CD4-positive, alpha-beta T cell (primary cell): ENCODE data around the gene RBMS3. TPM values are rescaled to one million over a fixed set of nuclear protein-coding genes. Genes with fewer than 3 reads are reported as not detected.

Source experiments
- ATAC-seq: fragments of 200-7000 bp; cut with Tn5 transposase; one replicate; pipeline ENCODE4 v1.10.0; 2022; ENCODE audit warnings: mild to moderate bottlenecking; ENCODE audit not compliant: poor library complexity
- CTCF ChIA-PET: fragments of 350-600 bp; sonication (Branson Sonifier 250); formaldehyde crosslinking; loops from one replicate; lab custom pipeline; 2021; ENCODE audit warnings: antibody characterized with exemption, inconsistent platforms; lab: Charles Lee
- POLR2A ChIA-PET: fragments of 350-600 bp; sonication (Branson Sonifier 250); formaldehyde crosslinking; loops from one replicate; lab custom pipeline; 2021; ENCODE audit warnings: antibody characterized with exemption, inconsistent platforms; lab: Charles Lee
- DNase-seq, 14 experiments: peaks; one replicate each; pipeline ENCODE4 v3.0.0-alpha.2; 2013 to 2020; ENCODE audit warnings: mixed read lengths in 2 of 14
- H3K27ac ChIP-seq, 2 donors: one replicate each; pipeline versions ENCODE4 v1.5.1 to v1.7.0; 2013; ENCODE audit warnings: low read length in 2 of 2, low read depth in 1 of 2, mild to moderate bottlenecking in 1 of 2
- H3K27me3 ChIP-seq, 2 experiments: 1 replicate in 1 of 2; 2 replicates in 1 of 2; pipeline versions ENCODE4 v1.6.1 to v1.7.0; 2013; ENCODE audit warnings: low read length in 2 of 2, control low read depth in 1 of 2, mild to moderate bottlenecking in 1 of 2, moderate library complexity in 1 of 2; ENCODE audit not compliant: insufficient read depth in 2 of 2, control insufficient read depth in 1 of 2
- H3K36me3 ChIP-seq: one replicate; pipeline ENCODE4 v1.6.1; 2013; ENCODE audit warnings: low read length, control low read depth; ENCODE audit not compliant: insufficient read depth
- H3K4me1 ChIP-seq: one replicate; pipeline ENCODE4 v1.6.1; 2013; ENCODE audit warnings: low read length, control low read depth; ENCODE audit not compliant: insufficient read depth
- H3K4me3 ChIP-seq: one replicate; pipeline ENCODE4 v1.5.1; 2013; ENCODE audit warnings: mild to moderate bottlenecking, low read length, moderate library complexity
- H3K9me3 ChIP-seq, 2 experiments: 1 replicate in 1 of 2; 2 replicates in 1 of 2; pipeline versions ENCODE4 v1.6.1 to v1.7.0; 2013; ENCODE audit warnings: low read length in 2 of 2, mild to moderate bottlenecking in 2 of 2, control low read depth in 1 of 2, moderate library complexity in 1 of 2; ENCODE audit not compliant: control insufficient read depth in 1 of 2, insufficient read depth in 1 of 2
- H3K27ac Mint-ChIP-seq: one replicate; pipeline ENCODE4 v1.8.0; 2020; ENCODE audit warnings: mixed read lengths
- H3K27me3 Mint-ChIP-seq: one replicate; pipeline ENCODE4 v1.8.0; 2021; ENCODE audit warnings: mixed read lengths
- H3K36me3 Mint-ChIP-seq: one replicate; pipeline ENCODE4 v1.8.0; 2021; ENCODE audit warnings: low read depth, mixed read lengths
- H3K4me1 Mint-ChIP-seq: one replicate; pipeline ENCODE4 v1.8.0; 2021; ENCODE audit warnings: low read depth, mixed read lengths
- H3K4me3 Mint-ChIP-seq: one replicate; pipeline ENCODE4 v1.8.0; 2020; ENCODE audit warnings: mild to moderate bottlenecking, mixed read lengths
- H3K9me3 Mint-ChIP-seq: one replicate; pipeline ENCODE4 v1.8.0; 2020; ENCODE audit warnings: mixed read lengths
- intact Hi-C, 2 experiments: fragments of 100-400 bp; cut with DNase I in 1 of 2; cut with micrococcal nuclease in 1 of 2; formaldehyde crosslinking; loops; one replicate each; pipeline versions ENCODE4 v1.15.1 to v1.9.0; 2023 to 2025; cut with DNase I, micrococcal nuclease
- total RNA-seq, 174 experiments: library from RNA in 2 of 174; stranded (reverse) in 2 of 174; gene quantifications; one replicate each; pipeline ENCODE4 v1.2.3 and lab custom pipeline; 2021 to 2026
- TF ChIP-seq, protein P1 (sequence below): fragments of 200-600 bp; IDR thresholded peaks from one replicate; pipeline ENCODE4 v1.8.0; 2022; ENCODE audit warnings: antibody characterized with exemption, mild to moderate bottlenecking

The RBMS3 gene
- total RNA-seq, 2 experiments from 2014 or later: 1.6 to 1.7 TPM

- CTCF ChIA-PET: no interaction called here
- Mint-ChIP-seq H3K9me3 (no peaks in the 10 kb centered on the region), H3K4me1 (no peaks in the 10 kb centered on the region), H3K27me3 (peaks cover 3% of the 10 kb centered on the region), H3K4me3 (no peak overlapping the region), H3K27ac (no peak overlapping the region), H3K36me3 (no peaks in the 10 kb centered on the region)
- Histone ChIP-seq H3K4me1 (no peaks in the 10 kb centered on the region), H3K9me3 (no peaks in the 10 kb centered on the region), H3K27ac (no peak overlapping the region), H3K27me3 (no peaks in the 10 kb centered on the region), H3K36me3 (no peaks in the 10 kb centered on the region), H3K4me3 (no peak overlapping the region)
- POLR2A ChIA-PET: no interaction called here
- ATAC-seq: no peak
- DNase-seq: no peak
- intact Hi-C loops: no loop called here
- TF ChIP-seq, protein P1, sequence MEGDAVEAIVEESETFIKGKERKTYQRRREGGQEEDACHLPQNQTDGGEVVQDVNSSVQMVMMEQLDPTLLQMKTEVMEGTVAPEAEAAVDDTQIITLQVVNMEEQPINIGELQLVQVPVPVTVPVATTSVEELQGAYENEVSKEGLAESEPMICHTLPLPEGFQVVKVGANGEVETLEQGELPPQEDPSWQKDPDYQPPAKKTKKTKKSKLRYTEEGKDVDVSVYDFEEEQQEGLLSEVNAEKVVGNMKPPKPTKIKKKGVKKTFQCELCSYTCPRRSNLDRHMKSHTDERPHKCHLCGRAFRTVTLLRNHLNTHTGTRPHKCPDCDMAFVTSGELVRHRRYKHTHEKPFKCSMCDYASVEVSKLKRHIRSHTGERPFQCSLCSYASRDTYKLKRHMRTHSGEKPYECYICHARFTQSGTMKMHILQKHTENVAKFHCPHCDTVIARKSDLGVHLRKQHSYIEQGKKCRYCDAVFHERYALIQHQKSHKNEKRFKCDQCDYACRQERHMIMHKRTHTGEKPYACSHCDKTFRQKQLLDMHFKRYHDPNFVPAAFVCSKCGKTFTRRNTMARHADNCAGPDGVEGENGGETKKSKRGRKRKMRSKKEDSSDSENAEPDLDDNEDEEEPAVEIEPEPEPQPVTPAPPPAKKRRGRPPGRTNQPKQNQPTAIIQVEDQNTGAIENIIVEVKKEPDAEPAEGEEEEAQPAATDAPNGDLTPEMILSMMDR: no peak
Measured at GRCh38 chr3:29892976-29893554, 612.2 kb downstream of the RBMS3 start.

DNA sequence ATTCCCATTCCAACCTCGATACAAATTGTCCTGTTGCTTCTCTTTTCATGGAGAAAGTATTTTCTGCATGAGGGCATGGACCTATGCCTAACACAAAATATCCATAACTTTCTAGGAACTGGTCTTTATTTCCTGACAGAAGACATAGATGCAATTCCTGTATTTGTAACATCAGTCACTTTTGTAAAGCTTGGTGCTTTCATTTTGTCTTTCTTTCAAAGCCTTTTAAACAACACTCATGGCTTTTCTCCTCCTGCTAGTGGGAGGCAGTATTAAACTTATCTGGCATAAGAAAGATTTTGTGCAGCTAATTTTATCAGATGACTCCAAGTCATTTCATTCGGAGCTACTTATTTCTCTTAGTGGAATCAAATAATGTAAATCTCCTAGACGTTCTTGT, 616.0 kb downstream of the RBMS3 start:
- POLR2A ChIA-PET: no interaction called here
- Histone ChIP-seq H3K36me3 (no peaks in the 10 kb centered on the region), H3K27ac (no peak overlapping the region), H3K9me3 (no peaks in the 10 kb centered on the region), H3K4me1 (no peaks in the 10 kb centered on the region), H3K4me3 (no peak overlapping the region), H3K27me3 (no peaks in the 10 kb centered on the region)
- peaks cover 7% of the 10 kb centered on the region for H3K27me3 Mint-ChIP-seq
- no peaks in the 10 kb centered on the region for H3K9me3 Mint-ChIP-seq
- no peak overlapping the region for H3K4me3 Mint-ChIP-seq
- DNase-seq (no peak), ATAC-seq (no peak)
- TF ChIP-seq, protein P1: no peak
- no peak overlapping the region for H3K27ac Mint-ChIP-seq
- H3K4me1 Mint-ChIP-seq: no peaks in the 10 kb centered on the region
- H3K36me3 Mint-ChIP-seq: no peaks in the 10 kb centered on the region
- CTCF ChIA-PET: no interaction called here
- intact Hi-C loops: no loop called here

DNA sequence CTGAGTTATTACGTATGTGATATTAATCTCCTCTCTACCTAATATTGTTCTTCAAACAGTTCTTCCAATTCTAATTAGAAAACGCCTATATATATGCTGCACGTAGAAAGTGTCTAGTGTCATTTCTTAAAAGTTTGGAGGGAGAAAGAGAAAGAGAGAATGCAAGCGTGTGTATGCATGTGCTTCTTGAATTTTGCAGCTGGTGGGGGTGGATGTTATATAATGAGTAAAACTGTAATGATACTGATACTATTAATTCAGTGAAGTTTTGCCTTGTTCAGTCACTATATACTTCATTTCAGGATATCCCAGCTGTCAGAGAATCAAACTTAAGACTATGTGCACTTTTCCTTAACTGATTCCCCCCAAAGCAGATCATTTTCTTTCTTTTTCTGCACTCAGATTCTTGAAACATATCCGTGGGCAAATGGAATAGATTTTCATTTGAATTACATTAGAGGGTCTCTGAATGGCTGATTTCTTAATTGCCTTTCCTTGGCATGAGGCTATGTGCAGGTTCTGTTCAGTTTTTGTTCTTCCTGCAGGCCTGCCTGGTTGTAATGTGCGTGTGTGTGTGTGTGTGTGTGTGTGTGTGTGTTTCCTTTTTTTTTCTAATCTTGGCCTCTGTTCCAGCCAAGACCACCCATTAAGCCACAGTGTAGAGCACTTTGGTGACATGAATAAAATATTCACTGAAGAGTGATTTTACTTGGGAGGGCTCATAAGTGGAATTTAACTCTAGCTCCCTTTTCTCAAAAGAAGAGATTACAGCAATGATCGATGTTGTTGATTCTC, 617.5 kb downstream of the RBMS3 start:
- Histone ChIP-seq H3K27ac (no peak overlapping the region), H3K27me3 (no peaks in the 10 kb centered on the region), H3K9me3 (no peaks in the 10 kb centered on the region), H3K4me1 (no peaks in the 10 kb centered on the region), H3K4me3 (no peak overlapping the region), H3K36me3 (no peaks in the 10 kb centered on the region)
- no peak for DNase-seq
- ChIA-PET POLR2A (no interaction called here), CTCF (interaction anchor here (0.8 kb wide), 1 partner anchor 11 kb away, joined by 3 read pairs; no protein-coding TSS in a partner anchor)
- intact Hi-C loops: no loop called here
- Mint-ChIP-seq H3K36me3 (no peaks in the 10 kb centered on the region), H3K27me3 (peaks cover 7% of the 10 kb centered on the region), H3K4me3 (no peak overlapping the region), H3K4me1 (no peaks in the 10 kb centered on the region), H3K27ac (no peak overlapping the region), H3K9me3 (no peaks in the 10 kb centered on the region)
- no peak for ATAC-seq
- TF ChIP-seq, protein P1: no peak
